Lower leg skin (tissue), 3 donors: ENCODE data around the gene SIL1.

Experiments
- POLR2A ChIP-seq, 2 donors: fragments of 450-650 bp; IDR thresholded peaks; one replicate each; pipeline ENCODE4 v1.6.1; 2016 to 2017; ENCODE audit warnings: antibody characterized with exemption in 2 of 2, mild to moderate bottlenecking in 1 of 2, moderate library complexity in 1 of 2
- TF ChIP-seq, protein P1 (sequence below), 3 donors: fragments of 450-650 bp; IDR thresholded peaks; one replicate each; pipeline ENCODE4 v1.5.1; 2016; ENCODE audit warnings: antibody characterized with exemption in 3 of 3, mild to moderate bottlenecking in 3 of 3, moderate library complexity in 2 of 3

DNA sequence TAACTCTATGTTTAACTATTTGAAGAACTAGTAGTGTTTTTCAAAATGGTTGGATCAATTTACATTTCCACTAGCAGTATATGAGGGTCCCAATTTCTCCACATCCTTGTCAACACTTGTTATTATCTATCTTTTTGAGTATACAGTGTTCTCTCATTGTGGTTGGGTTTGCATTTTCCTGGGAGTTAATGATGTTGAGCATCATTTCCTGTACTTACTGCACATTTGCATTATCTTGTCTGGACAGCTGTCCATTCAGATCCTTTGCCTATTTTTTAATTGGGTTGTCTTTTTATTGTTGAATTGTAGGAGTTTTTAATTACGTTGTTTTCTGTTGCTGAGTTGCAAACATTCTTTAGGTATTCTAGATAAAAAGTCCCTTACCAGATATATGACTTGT, 219.6 kb downstream of the SIL1 start:
- TF ChIP-seq, protein P1, sequence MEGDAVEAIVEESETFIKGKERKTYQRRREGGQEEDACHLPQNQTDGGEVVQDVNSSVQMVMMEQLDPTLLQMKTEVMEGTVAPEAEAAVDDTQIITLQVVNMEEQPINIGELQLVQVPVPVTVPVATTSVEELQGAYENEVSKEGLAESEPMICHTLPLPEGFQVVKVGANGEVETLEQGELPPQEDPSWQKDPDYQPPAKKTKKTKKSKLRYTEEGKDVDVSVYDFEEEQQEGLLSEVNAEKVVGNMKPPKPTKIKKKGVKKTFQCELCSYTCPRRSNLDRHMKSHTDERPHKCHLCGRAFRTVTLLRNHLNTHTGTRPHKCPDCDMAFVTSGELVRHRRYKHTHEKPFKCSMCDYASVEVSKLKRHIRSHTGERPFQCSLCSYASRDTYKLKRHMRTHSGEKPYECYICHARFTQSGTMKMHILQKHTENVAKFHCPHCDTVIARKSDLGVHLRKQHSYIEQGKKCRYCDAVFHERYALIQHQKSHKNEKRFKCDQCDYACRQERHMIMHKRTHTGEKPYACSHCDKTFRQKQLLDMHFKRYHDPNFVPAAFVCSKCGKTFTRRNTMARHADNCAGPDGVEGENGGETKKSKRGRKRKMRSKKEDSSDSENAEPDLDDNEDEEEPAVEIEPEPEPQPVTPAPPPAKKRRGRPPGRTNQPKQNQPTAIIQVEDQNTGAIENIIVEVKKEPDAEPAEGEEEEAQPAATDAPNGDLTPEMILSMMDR (IDR thresholded peaks at IDR 0.05) = no peak
- no peak for TF ChIP-seq POLR2A (IDR thresholded peaks at IDR 0.05)
